Psoas muscle (tissue), 8 donors: ENCODE data around the gene METTL4. TPM values are rescaled to one million over a fixed set of nuclear protein-coding genes. Genes with fewer than 3 reads are reported as not detected.
A peak's percentile ranks its signal among the peaks of the same experiment; 100 is the strongest.

Experiments used
- ATAC-seq, 4 donors: fragments of 200-7000 bp; cut with Tn5 transposase; one replicate each; pipeline ENCODE4 v1.9.1; 2020; ENCODE audit warnings: moderate library complexity in 3 of 4, mild to moderate bottlenecking in 2 of 4
- DNase-seq, 2 donors: peaks; one replicate each; pipeline ENCODE4 v3.0.0-alpha.2; 2020
- H3K27ac ChIP-seq: fragments of 200-600 bp; one replicate; pipeline ENCODE4 v1.8.0; 2022
- H3K27me3 ChIP-seq, 3 donors: fragments of 200-600 bp in 1 of 3; one replicate each; pipeline versions ENCODE4 v1.6.1 to v1.8.0; 2013 to 2022; ENCODE audit warnings: low read length in 2 of 3, mild to moderate bottlenecking in 2 of 3, moderate library complexity in 1 of 3; ENCODE audit not compliant: insufficient read depth in 3 of 3
- H3K36me3 ChIP-seq, 2 donors: fragments of 200-600 bp in 1 of 2; one replicate each; pipeline versions ENCODE4 v1.6.1 to v1.8.0; 2013 to 2022; ENCODE audit warnings: low read depth in 1 of 2, mild to moderate bottlenecking in 1 of 2, moderate library complexity in 1 of 2; ENCODE audit not compliant: insufficient read depth in 1 of 2
- H3K4me1 ChIP-seq: fragments of 200-600 bp; one replicate; pipeline ENCODE4 v1.8.0; 2022
- H3K4me3 ChIP-seq: fragments of 200-600 bp; one replicate; pipeline ENCODE4 v1.8.0; 2022; ENCODE audit warnings: mild to moderate bottlenecking
- H3K9me3 ChIP-seq: fragments of 200-600 bp; one replicate; pipeline ENCODE4 v1.8.0; 2022
- WGBS, 3 donors: extraction: QIAGEN DNeasy Blood & Tissue Kit; methylation state at CpG; one replicate each; pipeline versions ENCODE4 v1.1.6 to v1.1.7; 2013; 5-methylcytosine and 5-hydroxymethylcytosine counted together
- intact Hi-C, 2 donors: fragments of 100-400 bp; cut with DNase I; formaldehyde crosslinking; loops; one replicate each; pipeline versions ENCODE4 v1.11.0 to v1.14.2; 2022
- long read RNA-seq, 2 donors: library from polyadenylated mRNA; unstranded; transcript quantifications; one replicate each; pipeline ENCODE4 v2.0.0, GENCODE V29; 2021
- polyA plus RNA-seq, 3 donors: library from polyadenylated mRNA; stranded (reverse); fragments of 200-250 nt; gene quantifications; one replicate each; pipeline ENCODE4 v1.2.3, GENCODE V29; 2013
- total RNA-seq, 4 donors: library from RNA; stranded (reverse); fragmentation: NEBNext Ultra II Directional in 2 of 4; extraction: Animal tissue kit (Norgen Biotek cat#: 25700) in 2 of 4; gene quantifications; one replicate each; pipeline versions ENCODE4 v1.2.1 to v1.2.4, GENCODE V29; 2021 to 2023
- TF ChIP-seq, protein P1 (sequence below): fragments of 200-600 bp; IDR thresholded peaks from one replicate; pipeline ENCODE4 v1.8.0; 2022; ENCODE audit warnings: antibody characterized with exemption
- donor health status: healthy with polysubstance abuse.
- donor health status: DM: no; HTN: no; CAD: no; lungs with moderate emphysema.
- donor health status: Bipolar disorder and iron deficiency.
- donor health status: healthy.
- donor health status: DM: yes; HTN: yes; CAD: no.
- donor health status: DM: no; HTN: no; CAD: no.
- donor health status: DM: no; HTN: no; CAD: no.
- donor health status: DM: yes; HTN: yes; CAD: no.

METTL4 gene, protein sequence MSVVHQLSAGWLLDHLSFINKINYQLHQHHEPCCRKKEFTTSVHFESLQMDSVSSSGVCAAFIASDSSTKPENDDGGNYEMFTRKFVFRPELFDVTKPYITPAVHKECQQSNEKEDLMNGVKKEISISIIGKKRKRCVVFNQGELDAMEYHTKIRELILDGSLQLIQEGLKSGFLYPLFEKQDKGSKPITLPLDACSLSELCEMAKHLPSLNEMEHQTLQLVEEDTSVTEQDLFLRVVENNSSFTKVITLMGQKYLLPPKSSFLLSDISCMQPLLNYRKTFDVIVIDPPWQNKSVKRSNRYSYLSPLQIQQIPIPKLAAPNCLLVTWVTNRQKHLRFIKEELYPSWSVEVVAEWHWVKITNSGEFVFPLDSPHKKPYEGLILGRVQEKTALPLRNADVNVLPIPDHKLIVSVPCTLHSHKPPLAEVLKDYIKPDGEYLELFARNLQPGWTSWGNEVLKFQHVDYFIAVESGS
- total RNA-seq (1 to 10 TPM; 3.7 to 5.0 (median 3.9) TPM), polyA plus RNA-seq (1 to 10 TPM; 2.7 to 4.9 (median 4.5) TPM)
- long read RNA-seq, donor 1, result 0 reads
- long read RNA-seq, donor 2, partial matches to known transcripts, result 1 of 5 reads
- long read RNA-seq, donor 2, other reads (novel, unspliced or antisense), result 2 of 5 reads

DNA sequence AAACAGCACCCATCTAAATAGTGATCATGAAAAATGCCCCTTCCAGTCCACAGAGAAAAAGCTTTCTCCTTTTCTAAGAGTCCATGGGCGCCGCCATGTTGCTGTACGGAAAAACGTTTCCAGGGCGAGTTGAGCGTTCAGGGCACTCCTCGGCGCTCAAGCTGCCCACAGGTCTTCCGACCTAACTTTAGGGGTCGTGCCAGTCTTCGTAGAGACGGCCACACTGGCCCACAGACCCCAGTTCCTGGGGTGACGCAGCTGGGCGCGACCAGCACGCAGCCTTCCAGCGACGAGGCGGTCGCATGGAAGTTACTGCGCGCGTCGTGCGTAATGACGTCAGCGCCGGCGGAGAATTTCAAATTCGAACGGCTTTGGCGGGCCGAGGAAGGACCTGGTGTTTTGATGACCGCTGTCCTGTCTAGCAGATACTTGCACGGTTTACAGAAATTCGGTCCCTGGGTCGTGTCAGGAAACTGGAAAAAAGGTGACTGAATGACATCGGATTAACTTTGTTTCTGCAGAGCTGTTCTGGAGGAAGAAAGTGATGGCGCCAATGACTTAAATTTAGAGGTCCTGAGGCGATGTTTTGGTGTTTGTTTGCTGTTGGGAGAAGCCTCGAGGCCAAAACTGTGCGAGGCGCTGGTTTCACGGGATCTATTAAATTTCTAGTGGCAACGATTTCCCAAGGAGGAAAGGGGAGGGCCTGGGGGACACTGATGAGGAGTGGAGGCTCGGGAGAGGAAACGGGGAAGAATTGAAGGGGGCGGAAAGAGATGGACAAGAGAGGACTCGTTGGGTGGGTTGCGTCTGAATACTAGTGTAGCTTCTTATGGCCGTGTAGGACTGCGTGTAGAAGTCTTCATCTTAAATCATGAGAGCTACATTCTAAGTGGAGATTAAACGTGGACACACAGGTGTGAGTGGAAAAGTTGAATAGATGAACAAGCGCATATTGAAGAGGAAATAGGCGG lies at the start of gene METTL4, which contains the start of gene NDC80:
TSS of gene METTL4 (minus strand) at position 306 of the 971 bp plus-strand sequence. CDS start 4,289 bp downstream, outside the sequence.
TSS of gene NDC80 (plus strand) at position 358 of the 971 bp plus-strand sequence. CDS start 1,429 bp downstream, outside the sequence.
- no peaks in the 10 kb centered on the region for H3K27me3 ChIP-seq
- peak within 1 kb of the TSS; percentile 81 for H3K4me3 ChIP-seq
- WGBS, 3 donors, result 0% methylated on average over 55 of the region's 55 CpGs
- peak within 1 kb of the TSS; percentile 96 for H3K27ac ChIP-seq
- H3K9me3 ChIP-seq, result no peaks in the 10 kb centered on the region
- intact Hi-C loops, result loop anchor here in 1 of 2 donors (5.0 kb wide), 1 partner anchor 86 kb away; the partner anchor contains the start of gene SMCHD1
- peak; percentile 94 to 98 (median 94) for ATAC-seq
- peaks cover 0 to 9% of the 10 kb centered on the region in 2 donors for H3K36me3 ChIP-seq
- TF ChIP-seq, protein P1, sequence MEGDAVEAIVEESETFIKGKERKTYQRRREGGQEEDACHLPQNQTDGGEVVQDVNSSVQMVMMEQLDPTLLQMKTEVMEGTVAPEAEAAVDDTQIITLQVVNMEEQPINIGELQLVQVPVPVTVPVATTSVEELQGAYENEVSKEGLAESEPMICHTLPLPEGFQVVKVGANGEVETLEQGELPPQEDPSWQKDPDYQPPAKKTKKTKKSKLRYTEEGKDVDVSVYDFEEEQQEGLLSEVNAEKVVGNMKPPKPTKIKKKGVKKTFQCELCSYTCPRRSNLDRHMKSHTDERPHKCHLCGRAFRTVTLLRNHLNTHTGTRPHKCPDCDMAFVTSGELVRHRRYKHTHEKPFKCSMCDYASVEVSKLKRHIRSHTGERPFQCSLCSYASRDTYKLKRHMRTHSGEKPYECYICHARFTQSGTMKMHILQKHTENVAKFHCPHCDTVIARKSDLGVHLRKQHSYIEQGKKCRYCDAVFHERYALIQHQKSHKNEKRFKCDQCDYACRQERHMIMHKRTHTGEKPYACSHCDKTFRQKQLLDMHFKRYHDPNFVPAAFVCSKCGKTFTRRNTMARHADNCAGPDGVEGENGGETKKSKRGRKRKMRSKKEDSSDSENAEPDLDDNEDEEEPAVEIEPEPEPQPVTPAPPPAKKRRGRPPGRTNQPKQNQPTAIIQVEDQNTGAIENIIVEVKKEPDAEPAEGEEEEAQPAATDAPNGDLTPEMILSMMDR, result no peak
- peak; percentile 83 to 92 for DNase-seq
- H3K4me1 ChIP-seq, result peaks cover 15% of the 10 kb centered on the region

DNA sequence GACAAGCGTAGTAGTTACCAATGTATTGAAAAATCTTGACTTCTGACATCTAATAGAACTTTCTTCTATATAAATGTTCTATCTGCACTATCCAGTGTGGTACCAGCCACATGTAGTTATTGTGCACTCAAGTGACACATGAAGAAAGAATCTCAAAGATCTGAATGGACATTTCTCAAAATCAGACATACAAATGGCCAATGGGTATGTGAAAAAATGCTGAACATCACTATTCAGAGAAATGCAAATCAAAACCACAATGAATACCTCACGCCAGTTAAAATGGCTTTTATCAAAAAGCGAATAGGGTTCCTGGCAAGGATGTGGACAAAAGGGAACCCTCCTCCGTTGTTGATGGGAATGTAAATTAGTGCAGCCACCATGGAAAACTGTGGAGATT lies 46.7 kb upstream of the METTL4 start:
- Histone ChIP-seq H3K4me1 (no peaks in the 10 kb centered on the region), H3K27ac (no peak overlapping the region), H3K27me3 (no peaks in the 10 kb centered on the region), H3K36me3 (no peaks in the 10 kb centered on the region), H3K9me3 (no peaks in the 10 kb centered on the region), H3K4me3 (no peak overlapping the region)
- WGBS, 3 donors, result 92 to 97% (median 94%) methylated on average over 4 of the region's 4 CpGs
- no peak for DNase-seq
- TF ChIP-seq, protein P1, result no peak
- no peak for ATAC-seq
- intact Hi-C loops, result no loop called here

DNA sequence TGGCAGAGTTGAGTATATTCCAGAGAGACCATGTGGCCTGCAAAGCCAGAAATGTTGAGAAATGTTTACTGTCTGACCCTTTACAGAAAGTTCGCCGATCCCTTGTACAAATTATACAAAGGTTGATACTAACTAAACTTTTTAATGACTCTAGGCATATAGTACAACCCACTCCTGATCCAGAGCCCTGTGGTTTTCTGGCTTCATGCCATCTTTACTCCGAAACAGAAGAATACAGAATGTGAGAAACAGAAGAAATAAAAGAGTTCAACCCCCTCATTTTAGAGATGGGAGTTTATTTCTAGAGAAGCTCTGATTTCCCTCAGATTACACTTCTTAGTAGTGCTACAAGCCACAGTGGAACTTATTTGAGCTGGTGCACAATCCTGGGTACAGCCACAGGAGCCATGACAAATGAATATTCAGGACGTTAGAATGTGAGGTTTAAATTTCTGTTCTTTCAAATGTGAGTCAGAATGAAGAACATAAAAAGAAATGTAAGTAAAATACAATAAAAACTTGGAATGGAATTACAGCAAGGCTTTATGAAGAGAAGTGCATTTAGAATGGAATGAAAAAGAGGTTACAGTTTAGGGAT lies 46.2 kb upstream of the METTL4 start:
- intact Hi-C loops, result no loop called here
- no peak overlapping the region for H3K4me3 ChIP-seq
- no peaks in the 10 kb centered on the region for H3K4me1 ChIP-seq
- H3K36me3 ChIP-seq, result no peaks in the 10 kb centered on the region
- DNase-seq, result no peak
- no peaks in the 10 kb centered on the region for H3K9me3 ChIP-seq
- H3K27me3 ChIP-seq, result no peaks in the 10 kb centered on the region
- TF ChIP-seq, protein P1, result no peak
- WGBS, 3 donors, result 72 to 91% (median 73%) methylated on average over 4 of the region's 4 CpGs
- ATAC-seq, result no peak
- H3K27ac ChIP-seq, result no peak overlapping the region

DNA sequence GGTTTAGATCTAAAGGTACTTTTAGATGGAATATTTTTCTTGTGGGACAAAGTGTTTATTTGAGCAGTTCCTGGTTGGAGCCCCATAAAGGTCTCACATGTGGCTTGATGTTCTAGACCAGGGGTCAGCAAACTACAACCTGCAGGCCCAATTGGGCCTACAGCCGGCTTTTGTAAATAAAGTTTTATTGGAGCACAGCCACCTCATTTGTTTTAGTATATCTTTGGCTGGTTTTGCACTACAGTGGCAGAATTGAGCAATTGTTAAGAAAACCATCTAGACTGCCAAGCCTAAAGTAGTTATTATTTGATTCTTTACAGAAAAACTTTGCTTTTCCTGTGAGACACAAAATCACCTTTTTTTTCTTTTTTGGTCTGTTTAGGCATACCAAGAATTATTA lies 41.7 kb upstream of the METTL4 start:
- H3K27me3 ChIP-seq, result no peaks in the 10 kb centered on the region
- WGBS, 3 donors, result 84 to 87% (median 85%) methylated on average over 1 of the region's 1 CpG
- intact Hi-C loops, result no loop called here
- H3K4me1 ChIP-seq, result no peaks in the 10 kb centered on the region
- H3K36me3 ChIP-seq, result no peaks in the 10 kb centered on the region
- no peak overlapping the region for H3K27ac ChIP-seq
- no peak for ATAC-seq
- no peak overlapping the region for H3K4me3 ChIP-seq
- no peak for DNase-seq
- no peaks in the 10 kb centered on the region for H3K9me3 ChIP-seq
- TF ChIP-seq, protein P1, result no peak
